Measurements from ENCODE around the gene WFIKKN2.

Gene WFIKKN2

DNA sequence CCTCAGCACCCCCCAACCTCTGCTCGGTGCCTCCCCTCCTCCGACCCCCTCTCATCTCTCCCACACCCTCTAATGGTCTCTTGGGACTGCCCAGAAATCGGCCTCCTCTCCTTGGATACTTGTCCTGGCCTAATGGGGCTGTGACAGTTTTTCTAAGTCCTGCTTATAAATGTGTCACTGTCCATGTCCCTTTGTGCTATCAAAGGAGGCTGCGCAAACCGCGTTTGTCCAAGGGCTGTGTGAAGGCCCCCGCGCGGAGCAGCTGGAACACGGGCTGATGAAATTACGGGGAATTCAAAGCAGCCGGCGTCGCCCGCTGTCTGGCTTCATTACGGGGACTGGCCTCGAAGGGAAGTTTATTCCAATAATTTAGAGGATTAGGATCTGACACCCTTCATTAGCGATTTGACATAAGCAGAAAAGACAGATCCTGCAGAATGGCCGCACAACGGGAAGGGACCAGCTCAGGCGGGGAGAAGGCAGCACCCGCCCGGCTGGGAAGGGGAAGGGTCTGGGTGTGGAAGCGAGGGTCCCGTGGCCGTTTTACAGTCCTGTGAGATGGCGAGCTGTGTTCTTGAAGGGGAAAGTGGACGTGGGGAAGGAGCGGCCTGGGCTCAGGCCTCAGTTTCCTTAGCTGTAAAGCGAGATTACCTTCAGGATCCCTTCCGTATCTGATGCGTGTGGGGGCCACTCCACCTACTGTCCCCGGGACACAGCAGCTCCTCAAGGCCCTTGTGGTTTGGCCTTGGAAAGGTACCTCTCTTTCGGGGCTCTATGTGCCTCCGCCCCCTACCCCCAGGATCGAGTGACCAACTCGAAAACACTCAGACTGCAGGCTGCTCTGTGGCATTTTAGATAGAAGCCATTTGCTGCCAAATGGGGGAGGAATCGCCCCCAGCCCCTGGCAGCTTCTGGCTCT, 1.6 kb upstream of the WFIKKN2 start:
- no peaks in the 10 kb centered on the region for H3K9me3 ChIP-seq
- no peaks in the 10 kb centered on the region for H3K36me3 ChIP-seq (replicated peaks)
- no peak overlapping the region for H3K4me3 ChIP-seq
- H3K4me1 ChIP-seq = peaks cover 6% of the 10 kb centered on the region
- no peak for DNase-seq (ENCODE audit: low spot score in 2 of 2)
- in situ Hi-C loops (cut with MboI; ENCODE audit: low sequenced_read_pairs) = no loop called here
- H3K27me3 ChIP-seq (ENCODE audit: low read depth) = no peaks in the 10 kb centered on the region

- Histone ChIP-seq H3K27me3 (ENCODE audit: low read depth) (no peaks in the 10 kb centered on the region), H3K9me3 (no peaks in the 10 kb centered on the region), H3K36me3 (replicated peaks) (no peaks in the 10 kb centered on the region), H3K4me1 (peaks cover under 1% of the 10 kb centered on the region), H3K4me3 (no peak overlapping the region)
- in situ Hi-C loops (cut with MboI; ENCODE audit: low sequenced_read_pairs) = no loop called here
- no peak for DNase-seq (ENCODE audit: low spot score in 2 of 2)
Measured at GRCh38 chr17:50834429-50835300, 721 bp upstream of the WFIKKN2 start.

DNA sequence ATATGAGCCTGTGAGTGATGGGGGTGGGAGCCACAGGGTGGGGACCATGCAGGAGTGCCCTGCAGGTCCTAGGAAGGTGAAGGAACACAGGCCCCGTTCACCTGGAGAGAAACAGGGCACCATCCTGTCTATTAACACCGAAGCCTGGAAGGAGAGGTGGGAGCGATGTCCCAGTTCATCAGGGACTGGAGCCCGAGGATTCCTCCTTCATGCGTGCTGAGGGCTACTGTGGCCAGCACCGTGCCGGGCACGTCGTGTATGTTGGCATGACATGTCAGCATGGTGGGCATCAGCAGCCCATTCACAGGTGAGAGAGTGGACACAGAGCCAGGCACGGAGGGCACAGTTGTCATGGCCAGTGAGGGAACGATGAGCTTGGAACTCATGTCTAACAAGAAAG, 1.4 kb downstream of the WFIKKN2 start:
- H3K36me3 ChIP-seq (replicated peaks) = no peaks in the 10 kb centered on the region
- in situ Hi-C loops (cut with MboI; ENCODE audit: low sequenced_read_pairs) = no loop called here
- DNase-seq (ENCODE audit: low spot score in 2 of 2) = no peak
- no peaks in the 10 kb centered on the region for H3K27me3 ChIP-seq (ENCODE audit: low read depth)
- no peaks in the 10 kb centered on the region for H3K4me1 ChIP-seq
- H3K4me3 ChIP-seq = no peak overlapping the region
- no peaks in the 10 kb centered on the region for H3K9me3 ChIP-seq

DNA sequence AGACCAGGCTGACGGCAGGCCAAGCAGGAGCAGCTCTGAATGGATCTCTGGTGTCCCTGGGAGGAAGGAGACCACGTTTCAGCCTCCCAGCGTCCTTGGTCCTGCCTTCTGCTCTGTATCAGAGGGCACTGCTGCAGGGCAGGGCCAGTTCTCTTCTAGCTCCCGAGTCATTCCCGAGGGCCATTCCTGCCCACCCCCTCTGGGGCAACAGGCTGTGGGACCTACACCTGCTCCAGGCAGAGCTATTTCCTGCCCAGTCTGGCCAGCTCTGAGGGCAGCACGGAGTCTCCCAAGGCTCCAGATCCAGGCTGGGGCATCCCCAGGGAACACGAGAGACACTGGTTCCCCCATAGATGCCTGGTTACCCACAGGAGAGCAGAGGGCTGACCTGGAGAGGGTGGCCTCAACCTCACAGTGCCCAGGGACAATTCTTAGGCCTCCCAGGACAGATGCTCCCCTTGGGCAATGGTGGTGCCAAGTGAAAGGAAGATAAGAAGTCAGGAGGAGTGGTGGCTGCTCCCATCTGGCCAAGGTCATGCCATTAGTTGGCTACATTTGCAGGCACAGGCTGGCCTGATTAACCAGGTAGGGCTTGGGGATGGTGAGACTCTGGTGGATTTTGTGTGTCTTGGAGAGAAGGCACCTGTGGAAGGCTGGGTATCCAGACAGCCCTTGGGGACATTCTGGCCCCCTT, 2.0 kb downstream of the WFIKKN2 start:
- Histone ChIP-seq H3K27me3 (ENCODE audit: low read depth) (no peaks in the 10 kb centered on the region), H3K36me3 (replicated peaks) (no peaks in the 10 kb centered on the region), H3K4me1 (no peaks in the 10 kb centered on the region), H3K4me3 (no peak overlapping the region), H3K9me3 (no peaks in the 10 kb centered on the region)
- in situ Hi-C loops (cut with MboI; ENCODE audit: low sequenced_read_pairs) = no loop called here
- no peak for DNase-seq (ENCODE audit: low spot score in 2 of 2)

GRCh38 chr17:50837980-50838954, 2.9 kb downstream of the WFIKKN2 start:
- Histone ChIP-seq H3K27me3 (ENCODE audit: low read depth) (no peaks in the 10 kb centered on the region), H3K36me3 (replicated peaks) (no peaks in the 10 kb centered on the region), H3K4me3 (no peak overlapping the region), H3K4me1 (no peaks in the 10 kb centered on the region), H3K9me3 (no peaks in the 10 kb centered on the region)
- DNase-seq (ENCODE audit: low spot score in 2 of 2) = no peak
- in situ Hi-C loops (cut with MboI; ENCODE audit: low sequenced_read_pairs) = no loop called here

DNA sequence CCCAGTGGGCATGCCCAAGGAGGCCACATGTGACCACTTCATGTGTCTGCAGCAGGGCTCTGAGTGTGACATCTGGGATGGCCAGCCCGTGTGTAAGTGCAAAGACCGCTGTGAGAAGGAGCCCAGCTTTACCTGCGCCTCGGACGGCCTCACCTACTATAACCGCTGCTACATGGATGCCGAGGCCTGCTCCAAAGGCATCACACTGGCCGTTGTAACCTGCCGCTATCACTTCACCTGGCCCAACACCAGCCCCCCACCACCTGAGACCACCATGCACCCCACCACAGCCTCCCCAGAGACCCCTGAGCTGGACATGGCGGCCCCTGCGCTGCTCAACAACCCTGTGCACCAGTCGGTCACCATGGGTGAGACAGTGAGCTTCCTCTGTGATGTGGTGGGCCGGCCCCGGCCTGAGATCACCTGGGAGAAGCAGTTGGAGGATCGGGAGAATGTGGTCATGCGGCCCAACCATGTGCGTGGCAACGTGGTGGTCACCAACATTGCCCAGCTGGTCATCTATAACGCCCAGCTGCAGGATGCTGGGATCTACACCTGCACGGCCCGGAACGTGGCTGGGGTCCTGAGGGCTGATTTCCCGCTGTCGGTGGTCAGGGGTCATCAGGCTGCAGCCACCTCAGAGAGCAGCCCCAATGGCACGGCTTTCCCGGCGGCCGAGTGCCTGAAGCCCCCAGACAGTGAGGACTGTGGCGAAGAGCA, 4.4 kb downstream of the WFIKKN2 start:
- Histone ChIP-seq H3K9me3 (no peaks in the 10 kb centered on the region), H3K27me3 (ENCODE audit: low read depth) (no peaks in the 10 kb centered on the region), H3K4me3 (no peak overlapping the region), H3K36me3 (replicated peaks) (no peaks in the 10 kb centered on the region), H3K4me1 (no peaks in the 10 kb centered on the region)
- no peak for DNase-seq (ENCODE audit: low spot score in 2 of 2)
- in situ Hi-C loops (cut with MboI; ENCODE audit: low sequenced_read_pairs) = loop anchor here (5.0 kb wide), 2 partner anchors 52 to 292 kb away; partner anchors contain the start of gene SPATA20

- no peak for DNase-seq (ENCODE audit: low spot score in 2 of 2)
- in situ Hi-C loops (cut with MboI; ENCODE audit: low sequenced_read_pairs) = loop anchor here (5.0 kb wide), 2 partner anchors 53 to 293 kb away; partner anchors contain the start of gene SPATA20
- H3K4me3 ChIP-seq = no peak overlapping the region
Measured at GRCh38 chr17:50840311-50840851, 5.0 kb downstream of the WFIKKN2 start.

DNA sequence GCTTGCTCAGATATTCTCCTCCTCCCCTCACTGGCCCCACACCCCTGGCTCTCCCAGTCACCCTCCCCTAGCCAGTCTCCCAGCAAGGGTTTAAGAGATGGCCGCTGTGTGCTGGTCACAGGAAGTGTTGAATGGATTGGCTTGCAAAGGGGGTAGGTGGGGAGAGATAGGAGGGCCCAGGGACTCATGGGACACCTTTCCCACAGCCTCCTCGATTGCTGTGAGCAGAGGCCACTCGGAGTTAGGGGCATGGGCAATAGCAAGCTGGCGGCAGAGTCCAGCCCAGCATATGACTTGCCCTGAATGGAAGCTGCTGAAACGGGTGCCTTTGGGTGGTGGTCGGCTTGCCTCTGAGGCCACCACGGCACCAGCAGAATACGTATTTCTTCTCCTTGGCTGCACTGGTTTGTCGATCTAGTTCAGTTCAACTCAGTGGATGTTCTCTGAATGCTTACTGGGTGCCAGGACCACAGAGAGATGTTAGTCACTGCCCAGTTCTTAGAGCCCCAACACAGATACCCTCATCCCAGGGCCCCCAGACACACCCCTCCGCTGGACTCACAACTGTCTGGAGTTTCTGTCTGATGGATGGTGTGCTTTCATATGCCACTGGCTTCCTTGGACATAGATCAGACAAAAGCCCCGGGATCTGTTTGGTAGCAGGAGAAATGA, 6.0 kb downstream of the WFIKKN2 start:
- in situ Hi-C loops (cut with MboI; ENCODE audit: low sequenced_read_pairs) = loop anchor here (5.0 kb wide), 2 partner anchors 54 to 294 kb away; partner anchors contain the start of gene SPATA20
- H3K27me3 ChIP-seq (ENCODE audit: low read depth) = no peaks in the 10 kb centered on the region
- no peak for DNase-seq (ENCODE audit: low spot score in 2 of 2)
- H3K4me1 ChIP-seq = no peaks in the 10 kb centered on the region
- H3K36me3 ChIP-seq (replicated peaks) = no peaks in the 10 kb centered on the region
- H3K4me3 ChIP-seq = no peak overlapping the region
- no peaks in the 10 kb centered on the region for H3K9me3 ChIP-seq

More at GRCh38 chr17:50840311-50840851, 5.0 kb downstream of the WFIKKN2 start:
- Histone ChIP-seq H3K36me3 (replicated peaks) (no peaks in the 10 kb centered on the region), H3K4me1 (no peaks in the 10 kb centered on the region), H3K9me3 (no peaks in the 10 kb centered on the region), H3K27me3 (ENCODE audit: low read depth) (no peaks in the 10 kb centered on the region)

DNA sequence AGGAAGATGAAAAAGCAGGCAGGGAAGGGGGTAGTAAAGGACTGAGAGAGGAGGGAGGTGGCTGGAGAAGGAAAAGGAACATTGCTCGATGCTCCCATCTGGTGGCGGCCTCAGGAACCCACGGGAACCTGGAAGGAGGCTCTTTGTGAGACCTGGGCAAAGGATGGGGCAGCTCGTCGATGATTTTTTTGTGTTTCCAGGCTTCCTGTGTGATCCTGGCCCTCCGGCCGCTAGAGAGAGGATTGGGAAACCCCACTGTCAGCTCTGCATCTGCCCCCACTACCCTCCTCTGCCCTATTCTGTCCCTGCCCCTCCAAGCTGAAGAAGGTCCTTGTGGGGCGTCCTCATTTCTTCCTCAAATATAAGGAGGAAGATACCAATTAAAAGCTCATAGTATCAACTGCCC, 6.6 kb downstream of the WFIKKN2 start:
- Histone ChIP-seq H3K4me3 (no peak overlapping the region), H3K4me1 (no peaks in the 10 kb centered on the region), H3K36me3 (replicated peaks) (no peaks in the 10 kb centered on the region), H3K27me3 (ENCODE audit: low read depth) (no peaks in the 10 kb centered on the region), H3K9me3 (no peaks in the 10 kb centered on the region)
- in situ Hi-C loops (cut with MboI; ENCODE audit: low sequenced_read_pairs) = loop anchor here (5.0 kb wide), 2 partner anchors 55 to 295 kb away; partner anchors contain the start of gene SPATA20
- DNase-seq (ENCODE audit: low spot score in 2 of 2) = peak; percentile 73 to 83

DNA sequence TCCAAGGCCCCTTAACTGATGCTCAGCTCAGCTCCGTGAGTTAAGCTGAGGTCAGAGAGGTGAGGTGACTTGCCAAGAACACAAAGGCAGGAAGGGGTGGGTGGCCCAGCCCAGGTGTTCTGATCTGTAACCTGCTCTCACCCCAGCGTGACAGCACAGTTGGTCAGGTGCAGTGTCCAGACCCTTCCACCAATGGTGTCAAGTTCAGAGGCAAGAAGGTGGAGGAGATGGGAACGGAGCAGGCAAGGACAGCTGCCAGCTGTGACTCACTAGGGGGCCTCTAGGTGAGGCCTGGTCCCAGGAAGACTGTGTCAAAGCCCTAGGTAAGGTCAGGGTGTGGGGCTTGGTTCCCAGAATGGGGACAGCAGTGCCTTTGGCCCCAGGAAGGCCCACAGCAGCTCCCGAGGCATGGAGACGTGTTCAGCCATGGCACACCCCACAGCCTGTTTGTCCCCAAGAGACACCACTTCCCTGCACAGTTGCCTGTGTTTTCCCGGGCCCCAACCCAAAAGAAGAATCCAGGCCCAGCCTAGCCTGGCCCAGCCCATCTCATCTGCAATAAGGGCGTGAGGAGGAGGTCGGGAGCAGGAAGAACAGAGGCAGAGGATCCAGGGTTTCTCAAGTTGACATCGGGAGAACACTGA, 7.2 kb downstream of the WFIKKN2 start:
- Histone ChIP-seq H3K4me1 (no peaks in the 10 kb centered on the region), H3K27me3 (ENCODE audit: low read depth) (no peaks in the 10 kb centered on the region), H3K36me3 (replicated peaks) (no peaks in the 10 kb centered on the region), H3K4me3 (no peak overlapping the region), H3K9me3 (no peaks in the 10 kb centered on the region)
- DNase-seq (ENCODE audit: low spot score in 2 of 2) = no peak
- in situ Hi-C loops (cut with MboI; ENCODE audit: low sequenced_read_pairs) = loop anchor here (5.0 kb wide), 2 partner anchors 55 to 295 kb away; partner anchors contain the start of gene SPATA20
